SK-N-SH (cell line): Measurements from ENCODE around the gene DUSP2. TPM values are rescaled to one million over a fixed set of nuclear protein-coding genes. Genes with fewer than 3 reads are reported as not detected.

ENCODE experiments used
- CTCF ChIA-PET: fragments of 300-600, 350-600 bp; formaldehyde crosslinking; extraction: SDS; loops from one replicate; lab custom pipeline; 2021; lab: Yijun Ruan, JAX
- POLR2A ChIA-PET: fragments of 350-600 bp; sonication (Branson Sonifier 250); formaldehyde crosslinking; extraction: SDS; loops from one replicate; lab custom pipeline; 2020; ENCODE audit warnings: antibody characterized with exemption, inconsistent platforms; lab: Yijun Ruan, JAX
- DNase-seq: peaks from one replicate; pipeline ENCODE4 v3.0.0; 2012
- H2AFZ ChIP-seq: fragments of 200-600 bp; sonication (generic); 2 replicates; pipeline ENCODE4 v1.8.1; 2016; ENCODE audit warnings: antibody characterized with exemption, mild to moderate bottlenecking, low read depth
- H3F3A ChIP-seq: fragments of 200-600 bp; sonication (generic); replicated peaks from 2 replicates; pipeline ENCODE3; 2016; ENCODE audit warnings: antibody characterized with exemption, mild to moderate bottlenecking; ENCODE audit not compliant: insufficient read depth
- H3K27ac ChIP-seq, 2 experiments: fragments of 200-500 bp in 1 of 2; fragments of 200-600 bp in 1 of 2; sonication (Bioruptor generic) in 1 of 2; sonication (generic), shearing (Covaris generic) in 1 of 2; 2 replicates each; pipeline versions ENCODE4 v1.5.1 to v1.6.1; 2014 to 2016; ENCODE audit warnings: low read depth in 2 of 2, inconsistent platforms in 1 of 2, low read length in 1 of 2, mild to moderate bottlenecking in 1 of 2, mixed read lengths in 1 of 2
- H3K27me3 ChIP-seq: fragments of 200-600 bp; sonication (generic), shearing (Covaris generic); 2 replicates; pipeline ENCODE4 v1.6.1; 2016; ENCODE audit warnings: mixed run types; ENCODE audit not compliant: insufficient read depth
- H3K36me3 ChIP-seq, 2 experiments: fragments of 200-500 bp in 1 of 2; fragments of 200-600 bp in 1 of 2; sonication (Bioruptor generic) in 1 of 2; sonication (generic) in 1 of 2; replicated peaks in 1 of 2; 2 replicates each; pipeline versions ENCODE3 to v1.5.1; 2014 to 2016; ENCODE audit warnings: low read length in 1 of 2, mild to moderate bottlenecking in 1 of 2; ENCODE audit not compliant: insufficient read depth in 2 of 2, control insufficient read depth in 1 of 2
- H3K4me1 ChIP-seq, 2 experiments: fragments of 200-500 bp in 1 of 2; fragments of 200-600 bp in 1 of 2; sonication (Bioruptor generic) in 1 of 2; sonication (generic), shearing (Covaris generic) in 1 of 2; 2 replicates each; pipeline versions ENCODE4 v1.5.1 to v1.6.1; 2014 to 2016; ENCODE audit warnings: low read depth in 1 of 2, low read length in 1 of 2, mixed run types in 1 of 2; ENCODE audit not compliant: insufficient read depth in 2 of 2, control insufficient read depth in 1 of 2
- H3K4me2 ChIP-seq: fragments of 200-600 bp; sonication (generic), shearing (Covaris generic); 2 replicates; pipeline ENCODE4 v1.6.1; 2017; ENCODE audit warnings: mixed run types
- H3K4me3 ChIP-seq, 2 experiments: fragments of 200-500 bp in 1 of 2; fragments of 200-600 bp in 1 of 2; sonication (Bioruptor generic) in 1 of 2; sonication (generic), shearing (Covaris generic) in 1 of 2; 2 replicates each; pipeline versions ENCODE4 v1.5.1 to v1.8.1; 2014 to 2016; ENCODE audit warnings: low read depth in 2 of 2, inconsistent platforms in 1 of 2, low read length in 1 of 2, mild to moderate bottlenecking in 1 of 2, mixed read lengths in 1 of 2, moderate library complexity in 1 of 2
- H3K79me2 ChIP-seq: fragments of 200-600 bp; sonication (generic); 2 replicates; pipeline ENCODE4 v1.8.1; 2017; ENCODE audit warnings: mild to moderate bottlenecking; ENCODE audit not compliant: insufficient read depth
- H3K9ac ChIP-seq: fragments of 200-600 bp; sonication (generic); 2 replicates; pipeline ENCODE4 v1.6.1; 2017; ENCODE audit warnings: mixed run types
- H3K9me2 ChIP-seq: fragments of 200-600 bp; sonication (generic); 2 replicates; pipeline ENCODE4 v1.6.1; 2017; ENCODE audit warnings: mixed run types
- H3K9me3 ChIP-seq: fragments of 200-600 bp; sonication (generic); 2 replicates; pipeline ENCODE4 v1.6.1; 2017; ENCODE audit warnings: mixed run types, mild to moderate bottlenecking, moderate library complexity
- H4K20me1 ChIP-seq: fragments of 200-600 bp; sonication (generic); 2 replicates; pipeline ENCODE4 v1.6.1; 2017; ENCODE audit warnings: mild to moderate bottlenecking, mixed run types; ENCODE audit not compliant: insufficient read depth
- CHD2 ChIP-seq: fragments of 150-350 bp; IDR thresholded peaks from 2 replicates; pipeline ENCODE4 v1.6.1; 2018; ENCODE audit warnings: low read length; ENCODE audit not compliant: partially characterized antibody
- EZH2phosphoT487 ChIP-seq: fragments of 200-600 bp; sonication (generic); IDR thresholded peaks from 2 replicates; pipeline ENCODE4 v1.6.1; 2017; ENCODE audit warnings: low read depth, mixed run types, mild to moderate bottlenecking, antibody characterized with exemption, moderate library complexity, borderline replicate concordance
- FOSL2 ChIP-seq: IDR thresholded peaks from 2 replicates; pipeline ENCODE4 v1.4.0; 2012; ENCODE audit warnings: low read depth, mild to moderate bottlenecking, moderate library complexity, borderline replicate concordance
- FOXJ3 ChIP-seq: sonication (generic); formaldehyde crosslinking; IDR thresholded peaks from 2 replicates; pipeline ENCODE4 v1.5.1; 2020; ENCODE audit warnings: mild to moderate bottlenecking, missing genetic modification reagents
- FOXM1 ChIP-seq: IDR thresholded peaks from 2 replicates; pipeline ENCODE4 v1.4.0; 2012; ENCODE audit warnings: low read depth, mild to moderate bottlenecking
- GABPA ChIP-seq: IDR thresholded peaks from 2 replicates; pipeline ENCODE4 v1.4.0; 2012; ENCODE audit warnings: low read depth, mild to moderate bottlenecking
- GATA2 ChIP-seq: sonication (generic); formaldehyde crosslinking; IDR thresholded peaks from 2 replicates; pipeline ENCODE4 v1.5.0; 2020; ENCODE audit warnings: mild to moderate bottlenecking, missing genetic modification reagents
- JUND ChIP-seq: IDR thresholded peaks from 2 replicates; pipeline ENCODE4 v1.4.0; 2012
- NRF1 ChIP-seq: IDR thresholded peaks from 2 replicates; pipeline ENCODE4 v1.6.1; 2012; ENCODE audit warnings: low read depth, mild to moderate bottlenecking, low read length
- RCOR1 ChIP-seq: fragments of 150-350 bp; IDR thresholded peaks from 2 replicates; pipeline ENCODE4 v1.6.1; 2017; ENCODE audit warnings: antibody characterized with exemption, low read length
- SIN3A ChIP-seq: IDR thresholded peaks from 2 replicates; pipeline ENCODE4 v1.6.1; 2012; ENCODE audit warnings: low read depth, mild to moderate bottlenecking, low read length, moderate library complexity, borderline replicate concordance
- TCF12 ChIP-seq: IDR thresholded peaks from 2 replicates; pipeline ENCODE4 v1.4.0; 2012
- USF2 ChIP-seq: fragments of 150-350 bp; IDR thresholded peaks from 2 replicates; pipeline ENCODE4 v1.6.1; 2017; ENCODE audit warnings: antibody characterized with exemption, low read length, low read depth, borderline replicate concordance
- YY1 ChIP-seq: IDR thresholded peaks from 2 replicates; pipeline ENCODE4 v1.4.0; 2012; ENCODE audit warnings: low read depth, mild to moderate bottlenecking
- ZBTB33 ChIP-seq: IDR thresholded peaks from 2 replicates; pipeline ENCODE4 v1.4.0; 2012; ENCODE audit warnings: low read depth, borderline replicate concordance
- WGBS: methylation state at CpG from one replicate; pipeline ENCODE4 v1.1.6; 2017; ENCODE audit warnings: low lambda C conversion rate; 5-methylcytosine and 5-hydroxymethylcytosine counted together
- polyA plus RNA-seq, 3 experiments: library from polyadenylated mRNA; depleted of rRNA; stranded (reverse); fragments of >200 nt; gene quantifications; 2 replicates each; pipeline ENCODE4 v1.2.3, GENCODE V29; 2012

The DUSP2 gene
- polyA plus RNA-seq, 1 of the 3 experiments (the other 2 are of a cell fraction): 0.79 TPM

GRCh38 chr2:96184188-96184587, 38.9 kb upstream of the DUSP2 start:
- no peak overlapping the region for H3K9ac ChIP-seq
- peaks cover 6% of the 10 kb centered on the region for H3F3A ChIP-seq
- no peaks in the 10 kb centered on the region for H3K79me2 ChIP-seq
- POLR2A ChIA-PET: no interaction called here
- H4K20me1 ChIP-seq: no peaks in the 10 kb centered on the region
- CTCF ChIA-PET: interaction anchor here (0.8 to 6.0 kb wide), 2 partner anchors 9 to 162 kb away, joined by 4 to 37 read pairs; no protein-coding TSS in a partner anchor
- H3K4me2 ChIP-seq: no peak overlapping the region
- no peaks in the 10 kb centered on the region for H3K9me2 ChIP-seq
- no peaks in the 10 kb centered on the region for H3K4me1 ChIP-seq
- 94% methylated on average over 8 of the region's 8 CpGs for WGBS
- H3K36me3 ChIP-seq: peaks cover 28 to 33% of the 10 kb centered on the region in 2 experiments
- H3K27ac ChIP-seq: no peak overlapping the region
- TF ChIP-seq GABPA: no peak
- TF ChIP-seq CHD2: no peak
- TF ChIP-seq SIN3A: no peak
- no peak for TF ChIP-seq RCOR1
- no peak for TF ChIP-seq TCF12
- TF ChIP-seq, all 33 proteins: peak for 0
- H3K4me3 ChIP-seq: no peak overlapping the region
- no peaks in the 10 kb centered on the region for H3K27me3 ChIP-seq
- H3K9me3 ChIP-seq: no peaks in the 10 kb centered on the region
- DNase-seq: no peak
- no peak overlapping the region for H2AFZ ChIP-seq

GRCh38 chr2:96181529-96181928, 36.3 kb upstream of the DUSP2 start:
- WGBS: 89% methylated on average over 5 of the region's 5 CpGs
- H3K9me3 ChIP-seq: no peaks in the 10 kb centered on the region
- ChIA-PET CTCF (interaction anchor here (1.0 to 6.0 kb wide), 6 partner anchors 7 to 189 kb away, joined by 4 to 37 read pairs (median 7); partner anchors contain the start of gene ASTL), POLR2A (no interaction called here)
- no peak overlapping the region for H3K4me2 ChIP-seq
- TF ChIP-seq FOXM1 (no peak), CHD2 (no peak), FOXJ3 (CRISPR knock-in tag) (no peak), FOSL2 (no peak), EZH2phosphoT487 (no peak), ZBTB33 (no peak), YY1 (no peak), USF2 (no peak), JUND (no peak), GATA2 (CRISPR knock-in tag) (no peak), NRF1 (no peak), GABPA (no peak)
- no peaks in the 10 kb centered on the region for H4K20me1 ChIP-seq
- H3K36me3 ChIP-seq: peaks cover 14 to 25% of the 10 kb centered on the region in 2 experiments
- H3K4me1 ChIP-seq: no peaks in the 10 kb centered on the region; a peak in 1 of 4 replicates
- H3K9me2 ChIP-seq: no peaks in the 10 kb centered on the region
- H2AFZ ChIP-seq: no peak overlapping the region
- H3K4me3 ChIP-seq: no peak overlapping the region
- H3K9ac ChIP-seq: no peak overlapping the region
- no peaks in the 10 kb centered on the region for H3K79me2 ChIP-seq
- H3K27ac ChIP-seq: no peak overlapping the region
- peaks cover 6% of the 10 kb centered on the region for H3F3A ChIP-seq
- DNase-seq: no peak
- H3K27me3 ChIP-seq: no peaks in the 10 kb centered on the region
